Astrocyte (in vitro differentiated cells and primary cell): Measurements from ENCODE around the gene OSTN.

Source experiments
- CTCF ChIP-seq: IDR thresholded peaks from 2 replicates; pipeline ENCODE4 v1.5.1; 2011; ENCODE audit warnings: low read depth, mild to moderate bottlenecking, inconsistent platforms, low read length, moderate library complexity; ENCODE audit not compliant: insufficient read depth
- EZH2 ChIP-seq: IDR thresholded peaks from 2 replicates; pipeline ENCODE4 v1.6.1; 2012; ENCODE audit warnings: mild to moderate bottlenecking, low read length, inconsistent platforms; ENCODE audit not compliant: insufficient read depth

GRCh38 chr3:191192941-191193340 lies 6.1 kb upstream of the OSTN start:
- TF ChIP-seq CTCF: no peak
- no peak for TF ChIP-seq EZH2
